PC-3 (cell line): Measurements from ENCODE around the gene L3MBTL2.

Experiments
- EZH2phosphoT487 ChIP-seq: fragments of 300-600 bp; sonication (generic); IDR thresholded peaks from 2 replicates; pipeline ENCODE4 v1.6.1; 2018; ENCODE audit warnings: mild to moderate bottlenecking, antibody characterized with exemption, low read length, borderline replicate concordance
- TF ChIP-seq, protein P1 (sequence below): fragments of 300-600 bp; sonication (generic); conservative IDR thresholded peaks from 2 replicates; pipeline ENCODE4 v1.5.1; 2017; ENCODE audit warnings: antibody characterized with exemption, low read depth, mild to moderate bottlenecking, low read length

GRCh38 chr22:41238570-41239442, 33.7 kb downstream of the L3MBTL2 start:
- TF ChIP-seq, protein P1, sequence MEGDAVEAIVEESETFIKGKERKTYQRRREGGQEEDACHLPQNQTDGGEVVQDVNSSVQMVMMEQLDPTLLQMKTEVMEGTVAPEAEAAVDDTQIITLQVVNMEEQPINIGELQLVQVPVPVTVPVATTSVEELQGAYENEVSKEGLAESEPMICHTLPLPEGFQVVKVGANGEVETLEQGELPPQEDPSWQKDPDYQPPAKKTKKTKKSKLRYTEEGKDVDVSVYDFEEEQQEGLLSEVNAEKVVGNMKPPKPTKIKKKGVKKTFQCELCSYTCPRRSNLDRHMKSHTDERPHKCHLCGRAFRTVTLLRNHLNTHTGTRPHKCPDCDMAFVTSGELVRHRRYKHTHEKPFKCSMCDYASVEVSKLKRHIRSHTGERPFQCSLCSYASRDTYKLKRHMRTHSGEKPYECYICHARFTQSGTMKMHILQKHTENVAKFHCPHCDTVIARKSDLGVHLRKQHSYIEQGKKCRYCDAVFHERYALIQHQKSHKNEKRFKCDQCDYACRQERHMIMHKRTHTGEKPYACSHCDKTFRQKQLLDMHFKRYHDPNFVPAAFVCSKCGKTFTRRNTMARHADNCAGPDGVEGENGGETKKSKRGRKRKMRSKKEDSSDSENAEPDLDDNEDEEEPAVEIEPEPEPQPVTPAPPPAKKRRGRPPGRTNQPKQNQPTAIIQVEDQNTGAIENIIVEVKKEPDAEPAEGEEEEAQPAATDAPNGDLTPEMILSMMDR: no peak
- TF ChIP-seq EZH2phosphoT487: no peak
